ENCODE data around the gene CYP39A1. TPM values are rescaled to one million over a fixed set of nuclear protein-coding genes. Genes with fewer than 3 reads are reported as not detected.

The CYP39A1 gene
- total and polyA plus RNA-seq, 10 of the 15 experiments (the other 5 are each of a cell fraction or from before 2014, with no cell fraction given), result not detected

GRCh38 chr6:46637145-46637544 is 15.5 kb downstream of the CYP39A1 start:
- Histone ChIP-seq H3K9me3 (replicated peaks; ENCODE audit: control insufficient read depth, insufficient read depth, low read length) (no peaks in the 10 kb centered on the region), H3K36me3 (ENCODE audit: control insufficient read depth in 2 of 2, insufficient read depth in 2 of 2, low read length in 1 of 2) (no peaks in the 10 kb centered on the region), H3K4me3 (no peak overlapping the region), H2AFZ (ENCODE audit: control insufficient read depth, low read depth, low read length) (no peak overlapping the region), H3K9ac (ENCODE audit: control insufficient read depth, insufficient read depth, low read length) (no peak overlapping the region), H3K4me1 (ENCODE audit: control insufficient read depth, insufficient read depth, low read length) (no peaks in the 10 kb centered on the region), H3K27ac (ENCODE audit: control insufficient read depth, insufficient read depth) (no peak overlapping the region), H3K27me3 (replicated peaks in 1 of 2; ENCODE audit: control insufficient read depth in 2 of 2, insufficient read depth in 2 of 2, low read length in 1 of 2) (no peaks in the 10 kb centered on the region; a peak in 2 of 4 replicates), H3K4me2 (ENCODE audit: control insufficient read depth, insufficient read depth) (no peak overlapping the region), H3K79me2 (ENCODE audit: control insufficient read depth, insufficient read depth, low read length) (no peaks in the 10 kb centered on the region), H4K20me1 (ENCODE audit: control insufficient read depth, insufficient read depth) (no peaks in the 10 kb centered on the region)
- no TSS peak for BruUV-seq (replicated peaks)
- CTCF ChIA-PET, result no interaction called here
- intact Hi-C loops (cut with micrococcal nuclease; ENCODE audit: unreplicated experiment), result no loop called here
- DNase-seq (ENCODE audit: low read depth, low spot score), result no peak
- SMC1A ChIA-PET (ENCODE audit: uncharacterized antibody, unreplicated experiment), result no interaction called here
- in situ Hi-C loops (cut with MboI), result loop anchor here (25.0 kb wide), 1 partner anchor 550 kb away; no protein-coding TSS in a partner anchor
- no peak for ATAC-seq
- WGBS (ENCODE audit: insufficient coverage, insufficient replicate concordance, low lambda C conversion rate, missing lambda C conversion rate), result 9% methylated on average over 5 of the region's 5 CpGs
- TF ChIP-seq PAX8 (IDR thresholded peaks at IDR 0.05), result no peak
- no peak for TF ChIP-seq ZNF274 (IDR thresholded peaks at IDR 0.05; ENCODE audit: insufficient read depth, insufficient read length)
- no peak for TF ChIP-seq CEBPB (IDR thresholded peaks at IDR 0.05; ENCODE audit: borderline replicate concordance in 1 of 2, low read depth in 2 of 2, low read length in 2 of 2)
- TF ChIP-seq LARP7 (IDR thresholded peaks at IDR 0.05), result no peak
- TF ChIP-seq, protein P1, sequence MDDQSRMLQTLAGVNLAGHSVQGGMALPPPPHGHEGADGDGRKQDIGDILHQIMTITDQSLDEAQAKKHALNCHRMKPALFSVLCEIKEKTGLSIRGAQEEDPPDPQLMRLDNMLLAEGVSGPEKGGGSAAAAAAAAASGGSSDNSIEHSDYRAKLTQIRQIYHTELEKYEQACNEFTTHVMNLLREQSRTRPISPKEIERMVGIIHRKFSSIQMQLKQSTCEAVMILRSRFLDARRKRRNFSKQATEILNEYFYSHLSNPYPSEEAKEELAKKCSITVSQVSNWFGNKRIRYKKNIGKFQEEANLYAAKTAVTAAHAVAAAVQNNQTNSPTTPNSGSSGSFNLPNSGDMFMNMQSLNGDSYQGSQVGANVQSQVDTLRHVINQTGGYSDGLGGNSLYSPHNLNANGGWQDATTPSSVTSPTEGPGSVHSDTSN (IDR thresholded peaks at IDR 0.05; ENCODE audit: insufficient replicate concordance, low read depth, low read length), result no peak
- TF ChIP-seq, protein P2, sequence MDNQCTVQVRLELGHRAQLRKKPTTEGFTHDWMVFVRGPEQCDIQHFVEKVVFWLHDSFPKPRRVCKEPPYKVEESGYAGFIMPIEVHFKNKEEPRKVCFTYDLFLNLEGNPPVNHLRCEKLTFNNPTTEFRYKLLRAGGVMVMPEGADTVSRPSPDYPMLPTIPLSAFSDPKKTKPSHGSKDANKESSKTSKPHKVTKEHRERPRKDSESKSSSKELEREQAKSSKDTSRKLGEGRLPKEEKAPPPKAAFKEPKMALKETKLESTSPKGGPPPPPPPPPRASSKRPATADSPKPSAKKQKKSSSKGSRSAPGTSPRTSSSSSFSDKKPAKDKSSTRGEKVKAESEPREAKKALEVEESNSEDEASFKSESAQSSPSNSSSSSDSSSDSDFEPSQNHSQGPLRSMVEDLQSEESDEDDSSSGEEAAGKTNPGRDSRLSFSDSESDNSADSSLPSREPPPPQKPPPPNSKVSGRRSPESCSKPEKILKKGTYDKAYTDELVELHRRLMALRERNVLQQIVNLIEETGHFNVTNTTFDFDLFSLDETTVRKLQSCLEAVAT (IDR thresholded peaks at IDR 0.05), result no peak
- no peak for FAIRE-seq
- POLR2A ChIA-PET, result no interaction called here
- RAD21 ChIA-PET (ENCODE audit: unreplicated experiment), result no interaction called here

Data from GM12878 (cell line).